HL-60 (cell line): ENCODE results near the gene WWOX.

Experiments
- GABPA ChIP-seq: IDR thresholded peaks from 2 replicates; pipeline ENCODE4 v1.6.1; 2012; ENCODE audit warnings: low read depth
- POLR2AphosphoS5 ChIP-seq: IDR thresholded peaks from 2 replicates; pipeline ENCODE4 v1.6.1; 2012; ENCODE audit warnings: low read depth
- TF ChIP-seq, protein P1 (sequence below): IDR thresholded peaks from one replicate; pipeline ENCODE4 v1.5.1; 2011; ENCODE audit warnings: low read length, control low read depth, inconsistent platforms; ENCODE audit not compliant: insufficient read depth
- TF ChIP-seq, protein P2 (sequence below): IDR thresholded peaks from 2 replicates; pipeline ENCODE4 v1.6.1; 2012; ENCODE audit warnings: low read depth; ENCODE audit not compliant: insufficient replicate concordance

DNA sequence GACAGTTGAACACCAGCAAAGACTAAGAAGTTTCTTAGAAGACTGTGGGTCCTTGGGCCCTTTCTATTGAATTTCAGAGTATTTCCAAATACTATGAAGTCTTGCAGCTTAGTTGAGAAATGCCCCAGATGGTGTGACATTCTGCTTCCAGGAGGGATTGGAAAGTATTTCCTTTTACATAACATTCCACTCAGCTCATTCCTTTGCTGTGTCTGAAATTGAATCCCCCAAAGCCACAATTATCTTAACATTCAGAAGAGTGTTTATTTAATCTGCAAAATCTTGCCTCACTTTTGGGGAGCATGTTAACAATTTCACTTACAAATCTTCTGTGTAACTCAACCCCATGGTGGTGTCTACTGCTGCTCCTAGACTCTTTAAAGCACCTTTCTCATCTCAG is 307.7 kb downstream of the WWOX start:
- TF ChIP-seq, protein P1, sequence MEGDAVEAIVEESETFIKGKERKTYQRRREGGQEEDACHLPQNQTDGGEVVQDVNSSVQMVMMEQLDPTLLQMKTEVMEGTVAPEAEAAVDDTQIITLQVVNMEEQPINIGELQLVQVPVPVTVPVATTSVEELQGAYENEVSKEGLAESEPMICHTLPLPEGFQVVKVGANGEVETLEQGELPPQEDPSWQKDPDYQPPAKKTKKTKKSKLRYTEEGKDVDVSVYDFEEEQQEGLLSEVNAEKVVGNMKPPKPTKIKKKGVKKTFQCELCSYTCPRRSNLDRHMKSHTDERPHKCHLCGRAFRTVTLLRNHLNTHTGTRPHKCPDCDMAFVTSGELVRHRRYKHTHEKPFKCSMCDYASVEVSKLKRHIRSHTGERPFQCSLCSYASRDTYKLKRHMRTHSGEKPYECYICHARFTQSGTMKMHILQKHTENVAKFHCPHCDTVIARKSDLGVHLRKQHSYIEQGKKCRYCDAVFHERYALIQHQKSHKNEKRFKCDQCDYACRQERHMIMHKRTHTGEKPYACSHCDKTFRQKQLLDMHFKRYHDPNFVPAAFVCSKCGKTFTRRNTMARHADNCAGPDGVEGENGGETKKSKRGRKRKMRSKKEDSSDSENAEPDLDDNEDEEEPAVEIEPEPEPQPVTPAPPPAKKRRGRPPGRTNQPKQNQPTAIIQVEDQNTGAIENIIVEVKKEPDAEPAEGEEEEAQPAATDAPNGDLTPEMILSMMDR = no peak
- TF ChIP-seq, protein P2, sequence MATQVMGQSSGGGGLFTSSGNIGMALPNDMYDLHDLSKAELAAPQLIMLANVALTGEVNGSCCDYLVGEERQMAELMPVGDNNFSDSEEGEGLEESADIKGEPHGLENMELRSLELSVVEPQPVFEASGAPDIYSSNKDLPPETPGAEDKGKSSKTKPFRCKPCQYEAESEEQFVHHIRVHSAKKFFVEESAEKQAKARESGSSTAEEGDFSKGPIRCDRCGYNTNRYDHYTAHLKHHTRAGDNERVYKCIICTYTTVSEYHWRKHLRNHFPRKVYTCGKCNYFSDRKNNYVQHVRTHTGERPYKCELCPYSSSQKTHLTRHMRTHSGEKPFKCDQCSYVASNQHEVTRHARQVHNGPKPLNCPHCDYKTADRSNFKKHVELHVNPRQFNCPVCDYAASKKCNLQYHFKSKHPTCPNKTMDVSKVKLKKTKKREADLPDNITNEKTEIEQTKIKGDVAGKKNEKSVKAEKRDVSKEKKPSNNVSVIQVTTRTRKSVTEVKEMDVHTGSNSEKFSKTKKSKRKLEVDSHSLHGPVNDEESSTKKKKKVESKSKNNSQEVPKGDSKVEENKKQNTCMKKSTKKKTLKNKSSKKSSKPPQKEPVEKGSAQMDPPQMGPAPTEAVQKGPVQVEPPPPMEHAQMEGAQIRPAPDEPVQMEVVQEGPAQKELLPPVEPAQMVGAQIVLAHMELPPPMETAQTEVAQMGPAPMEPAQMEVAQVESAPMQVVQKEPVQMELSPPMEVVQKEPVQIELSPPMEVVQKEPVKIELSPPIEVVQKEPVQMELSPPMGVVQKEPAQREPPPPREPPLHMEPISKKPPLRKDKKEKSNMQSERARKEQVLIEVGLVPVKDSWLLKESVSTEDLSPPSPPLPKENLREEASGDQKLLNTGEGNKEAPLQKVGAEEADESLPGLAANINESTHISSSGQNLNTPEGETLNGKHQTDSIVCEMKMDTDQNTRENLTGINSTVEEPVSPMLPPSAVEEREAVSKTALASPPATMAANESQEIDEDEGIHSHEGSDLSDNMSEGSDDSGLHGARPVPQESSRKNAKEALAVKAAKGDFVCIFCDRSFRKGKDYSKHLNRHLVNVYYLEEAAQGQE = no peak
- no peak for TF ChIP-seq GABPA
- no peak for TF ChIP-seq POLR2AphosphoS5
